VCaP (cell line): ENCODE measurements around the gene AIFM3.

ENCODE experiments used
- H3K27ac ChIP-seq: fragments of 450-650 bp; 2 replicates; pipeline ENCODE4 v1.5.1; 2017
- CTCF ChIP-seq: fragments of 450-650 bp; conservative IDR thresholded peaks from 2 replicates; pipeline ENCODE4 v1.5.1; 2017; ENCODE audit warnings: mild to moderate bottlenecking, moderate library complexity

AIFM3 gene

GRCh38 chr22:21030032-21030431 is 63.0 kb downstream of the AIFM3 start:
- no peak for TF ChIP-seq CTCF
- no peak overlapping the region for H3K27ac ChIP-seq
